Smooth muscle cell (in vitro differentiated cells): ENCODE data around the gene EDDM13. TPM values are rescaled to one million over a fixed set of nuclear protein-coding genes. Genes with fewer than 3 reads are reported as not detected.
"Not testable (repeated sequence)": the region's sequence is repeated elsewhere in the genome, so short reads cannot be mapped to it uniquely, and the experiment has no call there.

Experiments
- DNase-seq: peaks from one replicate; lab custom pipeline; 2025; ENCODE audit not compliant: unreplicated experiment; lab: John Stamatoyannopoulos, UW
- H2AFZ ChIP-seq: fragments of 200-600 bp; sonication (generic); 2 replicates; pipeline ENCODE4 v1.6.0; 2016; ENCODE audit warnings: antibody characterized with exemption, low read depth, mild to moderate bottlenecking
- H3F3A ChIP-seq: fragments of 200-600 bp; sonication (generic); 2 replicates; pipeline ENCODE4 v1.6.0; 2017; ENCODE audit warnings: antibody characterized with exemption, low read depth
- H3K27ac ChIP-seq: fragments of 200-600 bp; sonication (generic); 2 replicates; pipeline ENCODE4 v1.5.1; 2016; ENCODE audit warnings: low read depth, mild to moderate bottlenecking
- H3K27me3 ChIP-seq: fragments of 200-600 bp; sonication (generic); 2 replicates; pipeline ENCODE4 v1.6.1; 2016; ENCODE audit warnings: low read depth, mild to moderate bottlenecking
- H3K36me3 ChIP-seq: fragments of 200-600 bp; sonication (generic); 2 replicates; pipeline ENCODE4 v1.5.1; 2016; ENCODE audit warnings: low read depth
- H3K4me1 ChIP-seq: fragments of 200-600 bp; sonication (generic); 2 replicates; pipeline ENCODE4 v1.5.1; 2016; ENCODE audit warnings: low read depth
- H3K4me2 ChIP-seq: fragments of 200-600 bp; sonication (generic); 2 replicates; pipeline ENCODE4 v1.6.0; 2016; ENCODE audit warnings: mild to moderate bottlenecking
- H3K4me3 ChIP-seq: fragments of 200-600 bp; sonication (generic); 2 replicates; pipeline ENCODE4 v1.5.1; 2016; ENCODE audit warnings: mild to moderate bottlenecking
- H3K79me2 ChIP-seq: fragments of 200-600 bp; sonication (generic); 2 replicates; pipeline ENCODE4 v1.6.0; 2016; ENCODE audit warnings: low read depth, mild to moderate bottlenecking
- H3K9ac ChIP-seq: fragments of 200-600 bp; sonication (generic); 2 replicates; pipeline ENCODE4 v1.6.0; 2016; ENCODE audit warnings: low read depth
- H3K9me3 ChIP-seq: fragments of 200-600 bp; sonication (generic); replicated peaks from 2 replicates; pipeline ENCODE4 v1.5.1; 2016; ENCODE audit warnings: low read depth
- H4K20me1 ChIP-seq: fragments of 200-600 bp; sonication (generic); 2 replicates; pipeline ENCODE4 v1.6.0; 2016; ENCODE audit warnings: low read depth
- CTCF ChIP-seq: fragments of 200-600 bp; sonication (generic); IDR thresholded peaks from 2 replicates; pipeline ENCODE4 v1.5.1; 2017; ENCODE audit warnings: borderline replicate concordance, mild to moderate bottlenecking, antibody characterized with exemption; ENCODE audit not compliant: insufficient read depth, poor library complexity, severe bottlenecking
- WGBS: methylation state at CpG from one replicate; pipeline ENCODE4 v1.1.7; 2016; ENCODE audit warnings: low lambda C conversion rate; 5-methylcytosine and 5-hydroxymethylcytosine counted together
- polyA plus RNA-seq: library from polyadenylated mRNA; unstranded; fragments of >200 nt; fragmentation: Nextera tagmentation; extraction: Ambion mirVana; gene quantifications from 2 replicates; pipeline ENCODE4 v1.2.1, GENCODE V29; 2016
- total RNA-seq: library from RNA; depleted of rRNA; stranded (reverse); fragments of >200 nt; gene quantifications from 2 replicates; pipeline ENCODE4 v1.2.3, GENCODE V29; 2014

Gene EDDM13
- not detected in 2 replicates for total RNA-seq
- polyA plus RNA-seq: 0.58 and 0.80 TPM in 2 replicates

- Histone ChIP-seq H4K20me1 (no peaks in the 10 kb centered on the region), H3K4me2 (no peak within 1 kb of the TSS), H3K4me1 (no peaks in the 10 kb centered on the region), H3F3A (no peaks in the 10 kb centered on the region), H3K9me3 (no peaks in the 10 kb centered on the region), H3K4me3 (no peak within 1 kb of the TSS), H3K27ac (no peak within 1 kb of the TSS), H3K79me2 (no peaks in the 10 kb centered on the region), H3K27me3 (no peaks in the 10 kb centered on the region), H2AFZ (no peak within 1 kb of the TSS), H3K9ac (no peak within 1 kb of the TSS), H3K36me3 (peaks cover 8% of the 10 kb centered on the region)
- WGBS: 95% methylated on average over 6 of the region's 6 CpGs
- no peak for TF ChIP-seq CTCF
- DNase-seq: no peak
Observed at GRCh38 chr19:56272161-56272798, at the start of gene EDDM13. Gene EDDM13 (plus strand): TSS chr19:56272748. CDS start chr19:56272835, 87 bp downstream.

GRCh38 chr19:56222901-56223300 lies 49.6 kb upstream of the EDDM13 start:
- H3K79me2 ChIP-seq: no peaks in the 10 kb centered on the region
- no peak overlapping the region for H3K4me2 ChIP-seq
- no peaks in the 10 kb centered on the region for H4K20me1 ChIP-seq
- WGBS: 76% methylated on average over 6 of the region's 6 CpGs
- H3K36me3 ChIP-seq: no peaks in the 10 kb centered on the region
- no peaks in the 10 kb centered on the region for H3K9me3 ChIP-seq
- no peak for TF ChIP-seq CTCF
- no peaks in the 10 kb centered on the region for H3K4me1 ChIP-seq
- no peak overlapping the region for H3K9ac ChIP-seq
- H2AFZ ChIP-seq: no peak overlapping the region
- no peaks in the 10 kb centered on the region for H3K27me3 ChIP-seq
- H3K4me3 ChIP-seq: no peak overlapping the region
- no peak for DNase-seq
- no peaks in the 10 kb centered on the region for H3F3A ChIP-seq
- H3K27ac ChIP-seq: no peak overlapping the region

- no peaks in the 10 kb centered on the region for H3K79me2 ChIP-seq
- no peak overlapping the region for H2AFZ ChIP-seq
- H3K4me3 ChIP-seq: no peak overlapping the region
- no peaks in the 10 kb centered on the region for H3K36me3 ChIP-seq
- no peaks in the 10 kb centered on the region for H3K4me1 ChIP-seq
- DNase-seq: no peak
- WGBS: 91% methylated on average over 9 of the region's 9 CpGs
- no peak overlapping the region for H3K9ac ChIP-seq
- H3K27me3 ChIP-seq: no peaks in the 10 kb centered on the region
- H3K4me2 ChIP-seq: no peak overlapping the region
- H3F3A ChIP-seq: no peaks in the 10 kb centered on the region
- H4K20me1 ChIP-seq: no peaks in the 10 kb centered on the region
- H3K27ac ChIP-seq: no peak overlapping the region
- H3K9me3 ChIP-seq: no peaks in the 10 kb centered on the region
- TF ChIP-seq CTCF: no peak
Observed at GRCh38 chr19:56223481-56223880, 49.1 kb upstream of the EDDM13 start.

- H3K27ac ChIP-seq: no peak overlapping the region
- no peaks in the 10 kb centered on the region for H3K9me3 ChIP-seq
- no peaks in the 10 kb centered on the region for H3K79me2 ChIP-seq
- no peaks in the 10 kb centered on the region for H3K27me3 ChIP-seq
- H3K9ac ChIP-seq: no peak overlapping the region
- TF ChIP-seq CTCF: no peak
- DNase-seq: no peak
- H2AFZ ChIP-seq: no peak overlapping the region
- no peaks in the 10 kb centered on the region for H3F3A ChIP-seq
- no peaks in the 10 kb centered on the region for H4K20me1 ChIP-seq
- H3K4me2 ChIP-seq: no peak overlapping the region
- no peaks in the 10 kb centered on the region for H3K36me3 ChIP-seq
- H3K4me1 ChIP-seq: no peaks in the 10 kb centered on the region
- no peak overlapping the region for H3K4me3 ChIP-seq
- 91% methylated on average over 7 of the region's 7 CpGs for WGBS
Observed at GRCh38 chr19:56245121-56245740, 27.3 kb upstream of the EDDM13 start.

GRCh38 chr19:56245764-56246163 lies 26.8 kb upstream of the EDDM13 start:
- 64% methylated on average over 4 of the region's 4 CpGs for WGBS
- not testable (repeated sequence) for H3K4me2 ChIP-seq, H3K36me3 ChIP-seq

More at GRCh38 chr19:56245764-56246163, 26.8 kb upstream of the EDDM13 start:
- not testable (repeated sequence) for H3K4me1 ChIP-seq, DNase-seq, H3K27ac ChIP-seq, H3F3A ChIP-seq, H3K9me3 ChIP-seq, H2AFZ ChIP-seq, H3K9ac ChIP-seq, H3K27me3 ChIP-seq, H4K20me1 ChIP-seq, H3K4me3 ChIP-seq, H3K79me2 ChIP-seq
